HG02759 (cell line): Measurements from ENCODE around the gene GPC1.

ENCODE experiments used
- ATAC-seq: cut with Tn5 transposase; IDR thresholded peaks from one replicate; pipeline ENCODE4 v1.9.1; 2021; ENCODE audit warnings: mild to moderate bottlenecking, moderate library complexity; ENCODE audit not compliant: unreplicated experiment

Gene GPC1

DNA sequence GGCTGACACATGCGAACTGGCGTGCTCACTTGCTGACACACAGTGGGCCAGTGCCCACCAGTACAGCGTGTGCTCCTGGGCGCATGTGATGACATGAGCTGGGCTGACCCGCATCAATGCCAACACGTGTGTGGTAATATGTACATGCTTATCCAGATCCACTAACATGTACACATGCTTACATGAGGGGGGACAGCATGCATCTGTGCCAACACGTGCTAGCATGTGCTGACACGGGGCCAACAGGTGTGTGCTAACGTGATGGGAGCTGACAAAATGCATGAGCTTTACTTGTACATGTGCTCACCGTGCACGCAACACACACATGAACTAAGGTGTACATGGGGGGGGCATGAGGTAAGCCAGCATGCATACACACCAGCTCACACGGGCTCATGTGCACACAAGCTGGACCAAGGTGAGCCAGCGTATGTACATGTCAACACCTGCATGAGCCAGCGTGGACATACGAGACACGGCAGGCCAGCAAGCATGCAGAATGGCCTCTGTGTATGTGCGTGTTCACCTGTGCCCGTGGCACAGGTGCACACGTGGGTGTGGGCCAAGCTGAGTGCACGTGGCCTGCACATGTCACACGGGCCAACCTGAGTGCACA, 28.5 kb downstream of the GPC1 start:
- no peak for ATAC-seq

DNA sequence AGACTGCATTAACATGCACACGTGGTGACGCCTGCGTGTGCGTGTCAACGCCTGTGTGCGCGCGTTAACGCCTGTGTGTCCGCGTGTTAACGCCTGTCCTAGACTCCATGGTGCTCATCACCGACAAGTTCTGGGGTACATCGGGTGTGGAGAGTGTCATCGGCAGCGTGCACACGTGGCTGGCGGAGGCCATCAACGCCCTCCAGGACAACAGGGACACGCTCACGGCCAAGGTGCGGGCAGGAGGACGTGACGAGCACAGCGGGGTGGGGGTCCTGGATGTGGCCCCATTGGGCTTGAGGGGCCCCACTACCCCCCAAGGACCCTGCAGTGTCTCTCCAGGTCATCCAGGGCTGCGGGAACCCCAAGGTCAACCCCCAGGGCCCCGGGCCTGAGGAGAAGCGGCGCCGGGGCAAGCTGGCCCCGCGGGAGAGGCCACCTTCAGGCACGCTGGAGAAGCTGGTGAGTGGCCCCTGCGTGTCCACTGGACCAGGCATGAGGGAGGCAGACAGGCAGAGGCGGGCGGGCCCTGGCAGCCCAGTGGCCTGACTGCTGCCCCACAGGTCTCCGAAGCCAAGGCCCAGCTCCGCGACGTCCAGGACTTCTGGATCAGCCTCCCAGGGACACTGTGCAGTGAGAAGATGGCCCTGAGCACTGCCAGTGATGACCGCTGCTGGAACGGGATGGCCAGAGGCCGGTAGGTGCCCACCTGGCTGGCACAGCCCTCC, 29.2 kb downstream of the GPC1 start:
- no peak for ATAC-seq

DNA sequence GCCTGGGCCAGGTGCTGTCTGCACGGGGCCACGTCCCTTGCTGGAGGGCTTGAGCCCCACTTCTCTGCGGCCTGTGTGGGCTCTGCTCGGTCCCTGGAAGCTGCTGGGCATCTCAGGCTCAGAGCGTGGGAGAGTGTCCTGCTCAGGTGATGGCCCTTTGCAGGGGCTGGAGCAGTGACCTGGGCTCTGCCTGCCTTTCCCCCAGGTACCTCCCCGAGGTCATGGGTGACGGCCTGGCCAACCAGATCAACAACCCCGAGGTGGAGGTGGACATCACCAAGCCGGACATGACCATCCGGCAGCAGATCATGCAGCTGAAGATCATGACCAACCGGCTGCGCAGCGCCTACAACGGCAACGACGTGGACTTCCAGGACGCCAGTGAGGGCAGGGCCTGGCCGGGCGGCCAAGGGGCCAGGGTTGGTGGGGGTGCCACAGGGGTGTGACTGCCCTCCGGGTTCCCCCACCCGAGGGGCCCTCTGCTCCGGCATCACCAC, 29.9 kb downstream of the GPC1 start:
- no peak for ATAC-seq

DNA sequence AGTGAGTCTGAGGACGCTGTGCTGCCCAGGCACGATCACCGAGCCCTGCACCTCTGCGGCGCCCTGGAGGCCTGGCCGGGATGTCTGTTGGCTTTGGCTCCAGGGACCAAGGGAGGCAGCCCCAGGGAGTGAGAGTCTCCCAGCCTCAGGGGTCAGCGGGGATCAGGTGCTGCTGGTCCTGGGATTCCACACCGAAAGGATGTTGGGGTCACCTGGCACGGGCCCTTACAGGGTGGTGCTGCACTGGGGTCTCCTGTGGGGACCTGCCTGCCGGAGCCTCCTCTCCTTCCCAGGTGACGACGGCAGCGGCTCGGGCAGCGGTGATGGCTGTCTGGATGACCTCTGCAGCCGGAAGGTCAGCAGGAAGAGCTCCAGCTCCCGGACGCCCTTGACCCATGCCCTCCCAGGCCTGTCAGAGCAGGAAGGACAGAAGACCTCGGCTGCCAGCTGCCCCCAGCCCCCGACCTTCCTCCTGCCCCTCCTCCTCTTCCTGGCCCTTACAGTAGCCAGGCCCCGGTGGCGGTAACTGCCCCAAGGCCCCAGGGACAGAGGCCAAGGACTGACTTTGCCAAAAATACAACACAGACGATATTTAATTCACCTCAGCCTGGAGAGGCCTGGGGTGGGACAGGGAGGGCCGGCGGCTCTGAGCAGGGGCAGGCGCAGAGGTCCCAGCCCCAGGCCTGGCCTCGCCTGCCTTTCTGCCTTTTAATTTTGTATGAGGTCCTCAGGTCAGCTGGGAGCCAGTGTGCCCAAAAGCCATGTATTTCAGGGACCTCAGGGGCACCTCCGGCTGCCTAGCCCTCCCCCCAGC, 30.5 kb downstream of the GPC1 start:
- ATAC-seq, result no peak

DNA sequence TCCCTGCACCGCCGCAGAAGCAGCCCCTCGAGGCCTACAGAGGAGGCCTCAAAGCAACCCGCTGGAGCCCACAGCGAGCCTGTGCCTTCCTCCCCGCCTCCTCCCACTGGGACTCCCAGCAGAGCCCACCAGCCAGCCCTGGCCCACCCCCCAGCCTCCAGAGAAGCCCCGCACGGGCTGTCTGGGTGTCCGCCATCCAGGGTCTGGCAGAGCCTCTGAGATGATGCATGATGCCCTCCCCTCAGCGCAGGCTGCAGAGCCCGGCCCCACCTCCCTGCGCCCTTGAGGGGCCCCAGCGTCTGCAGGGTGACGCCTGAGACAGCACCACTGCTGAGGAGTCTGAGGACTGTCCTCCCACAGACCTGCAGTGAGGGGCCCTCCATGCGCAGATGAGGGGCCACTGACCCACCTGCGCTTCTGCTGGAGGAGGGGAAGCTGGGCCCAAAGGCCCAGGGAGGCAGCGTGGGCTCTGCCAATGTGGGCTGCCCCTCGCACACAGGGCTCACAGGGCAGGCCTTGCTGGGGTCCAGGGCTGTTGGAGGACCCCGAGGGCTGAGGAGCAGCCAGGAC, 31.2 kb downstream of the GPC1 start:
- ATAC-seq, result no peak

DNA sequence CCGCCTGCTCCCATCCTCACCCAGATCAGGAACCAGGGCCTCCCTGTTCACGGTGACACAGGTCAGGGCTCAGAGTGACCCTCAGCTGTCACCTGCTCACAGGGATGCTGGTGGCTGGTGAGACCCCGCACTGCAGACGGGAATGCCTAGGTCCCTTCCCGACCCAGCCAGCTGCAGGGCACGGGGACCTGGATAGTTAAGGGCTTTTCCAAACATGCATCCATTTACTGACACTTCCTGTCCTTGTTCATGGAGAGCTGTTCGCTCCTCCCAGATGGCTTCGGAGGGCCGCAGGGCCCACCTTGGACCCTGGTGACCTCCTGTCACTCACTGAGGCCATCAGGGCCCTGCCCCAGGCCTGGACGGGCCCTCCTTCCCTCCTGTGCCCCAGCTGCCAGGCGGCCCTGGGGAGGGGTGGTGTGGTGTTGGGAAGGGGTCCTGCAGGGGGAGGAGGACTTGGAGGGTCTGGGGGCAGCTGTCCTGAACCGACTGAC, 31.7 kb downstream of the GPC1 start:
- no peak for ATAC-seq

DNA sequence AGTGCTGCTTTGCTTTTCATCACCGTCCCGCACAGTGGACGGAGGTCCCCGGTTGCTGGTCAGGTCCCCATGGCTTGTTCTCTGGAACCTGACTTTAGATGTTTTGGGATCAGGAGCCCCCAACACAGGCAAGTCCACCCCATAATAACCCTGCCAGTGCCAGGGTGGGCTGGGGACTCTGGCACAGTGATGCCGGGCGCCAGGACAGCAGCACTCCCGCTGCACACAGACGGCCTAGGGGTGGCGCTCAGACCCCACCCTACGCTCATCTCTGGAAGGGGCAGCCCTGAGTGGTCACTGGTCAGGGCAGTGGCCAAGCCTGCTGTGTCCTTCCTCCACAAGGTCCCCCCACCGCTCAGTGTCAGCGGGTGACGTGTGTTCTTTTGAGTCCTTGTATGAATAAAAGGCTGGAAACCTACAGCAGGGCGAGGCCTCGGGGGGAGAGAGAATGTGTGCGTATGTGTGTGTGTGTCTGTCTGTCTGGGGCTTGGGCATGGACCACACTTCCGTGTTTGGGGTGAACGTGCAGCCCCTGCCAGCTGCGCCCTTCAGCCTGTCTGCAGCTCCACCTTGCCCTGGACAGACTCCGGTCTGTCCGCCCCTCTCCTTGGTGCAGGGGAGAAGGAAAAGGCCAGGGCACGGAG, 32.3 kb downstream of the GPC1 start:
- no peak for ATAC-seq

DNA sequence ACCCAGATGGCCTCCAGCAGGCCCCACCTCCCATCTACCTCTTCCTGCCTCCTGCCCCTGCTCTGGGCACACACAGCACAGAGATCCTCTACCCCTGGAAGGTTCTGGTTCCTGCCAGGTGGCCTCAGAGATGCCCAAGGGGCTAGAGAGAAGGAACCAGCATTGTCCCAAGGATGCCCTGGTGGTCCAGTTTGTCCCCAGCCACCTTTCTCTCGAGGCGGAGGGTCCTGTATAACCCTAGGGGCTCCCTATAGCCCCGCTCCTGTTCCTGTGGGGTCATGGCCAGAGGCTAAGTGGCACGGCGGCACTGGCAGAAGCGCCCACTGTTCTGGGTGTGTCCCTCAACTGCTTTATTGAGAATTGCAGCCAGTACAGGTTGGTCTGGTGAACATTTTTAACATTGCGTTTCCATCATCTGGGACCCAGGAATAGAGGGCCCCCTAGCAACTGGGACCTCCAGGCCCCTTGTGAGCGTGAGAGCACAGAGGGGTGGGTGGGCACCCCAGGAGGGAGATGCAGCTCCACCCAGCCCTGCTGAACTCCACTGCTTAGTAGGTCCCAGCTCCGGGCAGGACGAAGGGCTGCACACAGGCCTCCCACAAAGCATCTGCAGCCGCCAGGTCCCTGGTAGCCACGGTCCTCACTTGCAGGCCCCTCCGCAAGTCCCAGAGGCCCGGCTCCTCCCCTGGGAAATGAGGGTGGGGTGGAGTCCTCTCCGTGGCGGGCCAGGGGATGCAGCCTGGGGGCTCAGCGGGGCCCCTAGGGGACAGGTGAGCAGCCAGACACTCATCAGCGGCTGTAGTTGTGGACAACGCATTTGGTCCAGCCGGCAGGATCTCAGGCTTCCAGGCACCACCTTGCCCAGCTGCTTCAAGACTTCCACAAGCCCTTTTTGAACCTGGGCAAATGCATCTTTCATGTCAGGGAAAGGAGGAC, 33.1 kb downstream of the GPC1 start:
- ATAC-seq, result no peak

DNA sequence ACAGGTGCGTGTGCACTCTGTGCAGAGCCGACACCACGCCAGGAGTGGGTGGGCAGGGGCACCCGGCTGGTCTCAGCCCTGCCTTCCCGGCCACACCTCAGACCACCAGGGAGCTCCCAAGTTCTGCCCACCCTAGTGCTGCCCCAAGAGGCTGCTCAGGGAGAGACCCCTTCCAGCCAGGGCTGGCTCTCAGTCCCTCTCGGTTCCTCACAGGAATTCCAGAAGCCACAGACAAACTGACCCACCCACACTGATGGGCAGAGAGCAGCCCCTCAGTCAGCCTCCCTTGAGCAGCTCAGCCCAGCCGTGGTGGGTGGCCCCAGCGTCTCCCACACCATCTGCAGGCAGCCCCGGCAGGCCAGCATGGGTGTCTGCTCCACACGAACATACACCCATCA, 33.8 kb downstream of the GPC1 start:
- ATAC-seq, result no peak

DNA sequence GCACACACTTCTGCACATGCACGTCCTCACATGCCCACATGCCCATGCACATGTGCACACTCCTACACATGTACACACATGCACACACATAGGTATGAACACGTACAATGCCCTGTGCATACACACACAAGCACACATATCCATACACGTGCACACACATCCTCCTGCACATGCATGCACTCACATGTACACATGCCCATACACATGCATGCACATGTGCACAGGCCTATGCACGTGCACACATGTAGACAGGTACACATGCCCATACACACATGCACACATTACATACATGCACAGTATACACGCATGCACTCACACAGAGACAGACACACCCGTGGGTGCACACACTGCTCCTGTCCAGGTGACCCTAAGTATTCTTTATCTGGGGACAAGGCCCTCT, 34.3 kb downstream of the GPC1 start:
- ATAC-seq, result no peak

DNA sequence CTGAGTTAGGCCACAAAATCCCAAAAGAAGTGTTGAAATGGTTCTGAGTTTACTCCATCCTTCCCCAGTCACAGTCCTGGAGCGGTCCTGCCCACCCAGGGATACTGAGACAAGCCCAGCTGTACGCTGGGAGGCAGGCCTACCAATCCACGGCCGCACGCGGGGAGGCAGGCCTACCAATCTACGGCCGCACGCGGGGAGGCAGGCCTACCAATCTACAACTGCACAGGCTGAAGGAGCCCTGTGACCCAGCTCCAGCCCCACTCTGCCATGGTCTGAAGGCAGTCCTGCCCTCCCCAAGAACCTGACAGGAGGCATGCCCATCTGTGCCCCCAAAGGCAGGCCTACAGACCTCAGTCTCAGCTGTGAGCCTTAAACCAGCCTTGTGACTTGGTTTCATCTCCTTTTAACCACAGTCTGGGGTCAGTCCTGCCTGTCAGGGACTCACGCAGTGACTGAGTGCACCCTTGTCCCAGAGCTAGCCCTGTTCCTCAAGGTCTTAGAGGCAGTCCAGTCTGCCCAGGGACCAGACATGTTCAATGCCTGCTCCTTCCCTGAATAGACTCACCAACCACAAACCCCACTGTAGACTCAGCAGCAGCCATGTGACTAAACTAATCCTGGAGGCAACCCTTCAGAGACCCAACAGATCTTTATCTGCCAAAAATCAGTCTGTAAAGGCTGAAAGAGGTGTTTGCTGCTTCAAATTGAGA, 36.8 kb downstream of the GPC1 start:
- ATAC-seq, result no peak

DNA sequence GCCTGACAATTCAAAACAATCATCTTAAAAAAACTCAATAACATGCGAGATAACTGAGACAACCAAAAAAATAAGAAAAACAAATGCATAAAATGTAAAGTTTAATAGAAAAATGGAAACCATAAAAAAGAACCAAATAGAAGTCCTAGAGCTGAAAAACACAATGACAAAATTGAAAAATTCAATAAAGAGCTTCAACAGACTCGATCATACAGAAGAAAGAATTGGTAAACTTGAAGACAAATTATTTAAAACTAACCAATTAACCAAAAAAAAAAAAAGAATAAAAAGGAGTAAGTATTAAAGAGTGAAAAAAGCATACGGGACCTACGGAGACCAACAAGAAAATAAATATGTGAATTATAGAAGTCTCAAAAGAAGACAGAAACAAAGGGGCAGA, 37.7 kb downstream of the GPC1 start:
- ATAC-seq, result no peak

DNA sequence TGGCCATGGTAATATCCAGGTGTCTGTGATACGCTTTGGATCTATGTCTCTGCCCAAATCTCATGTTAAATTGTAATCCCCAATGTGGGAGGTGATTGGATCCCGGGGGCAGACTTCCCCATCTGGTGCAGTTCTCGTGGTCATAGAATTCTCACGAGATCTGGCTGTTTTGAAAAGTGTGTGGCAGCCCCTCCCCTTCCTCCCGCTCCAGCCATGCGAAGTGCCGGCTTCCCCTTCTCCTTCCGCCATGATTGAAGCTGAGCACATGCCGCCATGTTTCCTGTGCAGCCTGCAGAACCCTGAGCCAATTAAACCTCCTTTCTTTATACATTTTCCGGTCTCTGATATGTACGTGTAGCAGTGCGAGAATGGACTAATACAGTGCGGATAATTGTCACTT, 42.5 kb downstream of the GPC1 start:
- no peak for ATAC-seq

DNA sequence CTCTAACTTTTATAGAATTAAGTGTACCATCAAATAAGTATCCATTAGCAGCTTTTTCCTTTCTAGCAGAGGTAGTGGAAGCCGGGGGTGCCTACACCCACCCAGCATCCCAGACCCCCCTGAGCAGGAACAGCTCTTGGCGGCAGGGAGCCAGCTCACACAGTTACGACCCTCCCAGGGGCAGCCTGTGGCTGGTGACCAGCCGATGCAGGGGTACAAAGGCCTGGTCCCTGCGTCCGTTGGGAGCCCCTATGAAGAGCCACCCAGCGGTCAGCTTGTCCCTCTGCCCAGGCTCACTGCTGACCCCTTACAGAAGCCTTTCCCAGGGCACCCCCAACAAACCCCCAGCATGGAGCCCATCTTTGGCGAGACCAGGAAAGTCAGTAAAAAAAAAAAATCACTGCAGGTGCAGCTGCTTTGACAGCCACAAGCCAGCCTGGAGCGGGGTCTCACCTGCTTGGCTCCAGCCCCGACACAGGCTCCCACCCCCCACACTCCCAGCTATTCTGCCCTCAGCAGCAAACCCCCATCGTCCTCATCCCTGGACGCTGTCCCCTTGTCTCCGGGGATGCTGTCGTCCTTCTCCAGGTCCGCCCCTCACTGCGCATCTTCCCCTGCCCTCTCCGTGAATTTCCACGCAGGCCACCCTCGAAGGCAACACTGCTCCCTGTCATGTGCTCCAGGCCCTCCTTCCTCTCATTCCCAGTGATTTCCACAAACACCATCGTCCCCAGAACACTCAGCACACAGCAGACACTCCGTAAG, 43.1 kb downstream of the GPC1 start:
- ATAC-seq, result no peak

DNA sequence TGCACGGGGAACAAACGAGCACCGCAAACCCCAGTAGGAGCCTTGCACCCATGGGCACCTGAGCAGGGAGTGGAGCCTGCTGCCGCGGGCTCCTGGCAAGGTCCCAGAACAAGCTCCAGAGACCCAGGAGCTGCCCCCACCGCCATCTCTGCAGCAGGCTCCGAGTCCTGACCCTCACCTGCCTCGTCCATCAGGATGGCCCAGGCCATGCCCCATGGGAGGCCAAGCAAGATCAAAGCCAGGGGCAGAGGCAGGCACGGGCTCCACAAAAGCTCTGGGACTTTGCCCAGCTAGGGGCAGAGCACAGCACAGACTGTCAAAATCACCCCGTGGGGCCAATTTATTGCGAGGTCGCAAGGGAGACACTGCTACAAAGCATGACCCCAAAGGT, 43.6 kb downstream of the GPC1 start:
- no peak for ATAC-seq

DNA sequence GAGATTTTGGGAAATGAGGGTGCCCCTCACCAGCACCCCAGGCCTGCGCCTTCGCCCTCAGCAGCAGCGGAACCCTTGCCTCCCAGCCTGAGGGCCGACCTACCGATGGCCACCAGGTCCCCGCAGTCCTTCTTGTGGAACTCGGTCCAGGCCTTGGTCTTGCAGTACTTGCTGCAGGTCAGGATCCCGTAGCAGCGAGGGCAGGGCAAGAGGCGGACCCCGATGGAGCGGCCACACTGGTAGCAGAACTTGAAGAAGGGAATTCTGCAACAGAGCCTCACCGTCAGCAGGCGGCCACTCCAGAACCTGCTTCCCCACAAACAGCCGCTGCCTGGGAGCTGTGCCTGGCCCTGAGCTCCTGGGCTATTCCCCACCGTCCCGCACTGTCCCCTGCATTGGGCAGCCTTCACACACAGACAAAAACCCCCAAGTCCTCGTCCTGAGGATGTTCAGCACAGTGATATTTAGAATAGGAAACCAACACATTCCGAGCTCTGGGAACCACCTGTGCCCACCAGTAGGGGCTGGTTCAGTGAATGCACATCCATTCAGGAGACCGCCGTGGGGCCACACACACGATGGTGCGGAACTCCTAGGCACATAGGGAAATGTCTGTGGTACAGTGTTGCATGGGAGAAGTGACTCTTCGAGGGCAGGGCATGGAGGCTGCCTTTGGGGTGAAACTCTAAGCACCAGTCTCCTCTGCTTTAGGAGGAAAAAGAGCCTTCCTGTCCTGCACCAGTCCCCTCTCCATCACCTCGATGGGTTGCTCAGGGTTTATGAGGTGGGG, 45.6 kb downstream of the GPC1 start:
- ATAC-seq, result no peak

DNA sequence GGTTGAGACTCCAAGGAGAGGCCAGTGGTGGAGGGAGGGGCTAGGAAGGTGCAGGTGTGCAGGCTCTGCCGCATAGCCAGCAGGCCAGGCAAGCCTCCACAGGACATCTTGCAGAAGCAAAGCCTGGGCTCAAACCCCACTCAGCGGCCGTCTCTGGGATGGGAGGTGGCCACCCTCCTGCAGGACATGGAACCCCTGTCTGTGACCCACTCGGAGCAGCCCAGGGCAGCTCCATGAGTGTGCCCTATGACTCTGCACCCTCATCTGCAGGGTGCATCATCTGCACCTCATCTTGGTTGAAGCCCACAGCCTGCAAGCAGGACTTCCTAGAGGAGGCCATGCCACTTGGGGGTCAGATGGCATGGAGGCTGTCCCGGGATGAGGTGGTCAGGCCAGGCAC, 46.3 kb downstream of the GPC1 start:
- no peak for ATAC-seq

DNA sequence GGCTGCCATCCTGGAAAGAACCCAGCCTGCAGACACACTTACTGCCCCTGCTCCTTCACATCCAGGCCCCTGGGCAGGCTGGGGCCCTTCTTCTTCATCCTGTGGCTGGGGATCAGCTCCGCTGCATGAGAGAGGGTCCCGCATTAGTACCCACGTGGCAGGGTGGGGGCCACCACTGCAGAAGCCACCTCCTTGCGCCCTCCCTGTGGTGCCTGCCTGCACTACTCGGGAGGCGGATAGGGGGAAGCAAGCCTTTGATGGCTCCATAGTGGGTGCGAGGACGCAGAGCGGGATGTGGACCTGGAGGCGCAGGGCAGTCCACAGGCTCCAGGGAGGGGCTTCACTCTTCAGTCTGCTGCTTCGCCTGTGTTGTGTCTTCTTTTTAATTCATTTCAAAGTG, 46.7 kb downstream of the GPC1 start:
- ATAC-seq, result no peak
